Lower leg skin (tissue), 3 donors: ENCODE measurements around the gene ICAM2.

ENCODE experiments used
- POLR2A ChIP-seq, 2 donors: fragments of 450-650 bp; IDR thresholded peaks; one replicate each; pipeline ENCODE4 v1.6.1; 2016 to 2017; ENCODE audit warnings: antibody characterized with exemption in 2 of 2, mild to moderate bottlenecking in 1 of 2, moderate library complexity in 1 of 2
- TF ChIP-seq, protein P1 (sequence below), 3 donors: fragments of 450-650 bp; IDR thresholded peaks; one replicate each; pipeline ENCODE4 v1.5.1; 2016; ENCODE audit warnings: antibody characterized with exemption in 3 of 3, mild to moderate bottlenecking in 3 of 3, moderate library complexity in 2 of 3

- TF ChIP-seq, protein P1, sequence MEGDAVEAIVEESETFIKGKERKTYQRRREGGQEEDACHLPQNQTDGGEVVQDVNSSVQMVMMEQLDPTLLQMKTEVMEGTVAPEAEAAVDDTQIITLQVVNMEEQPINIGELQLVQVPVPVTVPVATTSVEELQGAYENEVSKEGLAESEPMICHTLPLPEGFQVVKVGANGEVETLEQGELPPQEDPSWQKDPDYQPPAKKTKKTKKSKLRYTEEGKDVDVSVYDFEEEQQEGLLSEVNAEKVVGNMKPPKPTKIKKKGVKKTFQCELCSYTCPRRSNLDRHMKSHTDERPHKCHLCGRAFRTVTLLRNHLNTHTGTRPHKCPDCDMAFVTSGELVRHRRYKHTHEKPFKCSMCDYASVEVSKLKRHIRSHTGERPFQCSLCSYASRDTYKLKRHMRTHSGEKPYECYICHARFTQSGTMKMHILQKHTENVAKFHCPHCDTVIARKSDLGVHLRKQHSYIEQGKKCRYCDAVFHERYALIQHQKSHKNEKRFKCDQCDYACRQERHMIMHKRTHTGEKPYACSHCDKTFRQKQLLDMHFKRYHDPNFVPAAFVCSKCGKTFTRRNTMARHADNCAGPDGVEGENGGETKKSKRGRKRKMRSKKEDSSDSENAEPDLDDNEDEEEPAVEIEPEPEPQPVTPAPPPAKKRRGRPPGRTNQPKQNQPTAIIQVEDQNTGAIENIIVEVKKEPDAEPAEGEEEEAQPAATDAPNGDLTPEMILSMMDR (IDR thresholded peaks at IDR 0.05), result no peak
- TF ChIP-seq POLR2A (IDR thresholded peaks at IDR 0.05), result no peak
These were observed 64.6 kb downstream of the ICAM2 start for GRCh38 chr17:63955791-63956190.
